CD4-positive, alpha-beta T cell treated with Interleukin-15 for 4 hours (primary cell): ENCODE measurements around the gene PRELID1.
A peak's percentile ranks its signal among the peaks of the same experiment; 100 is the strongest.
"Not testable (repeated sequence)": the region's sequence is repeated elsewhere in the genome, so short reads cannot be mapped to it uniquely, and the experiment has no call there.

Experiments
- DNase-seq: peaks from one replicate; pipeline ENCODE4 v3.0.0-alpha.2; 2020; ENCODE audit warnings: low spot score

Gene PRELID1

DNA sequence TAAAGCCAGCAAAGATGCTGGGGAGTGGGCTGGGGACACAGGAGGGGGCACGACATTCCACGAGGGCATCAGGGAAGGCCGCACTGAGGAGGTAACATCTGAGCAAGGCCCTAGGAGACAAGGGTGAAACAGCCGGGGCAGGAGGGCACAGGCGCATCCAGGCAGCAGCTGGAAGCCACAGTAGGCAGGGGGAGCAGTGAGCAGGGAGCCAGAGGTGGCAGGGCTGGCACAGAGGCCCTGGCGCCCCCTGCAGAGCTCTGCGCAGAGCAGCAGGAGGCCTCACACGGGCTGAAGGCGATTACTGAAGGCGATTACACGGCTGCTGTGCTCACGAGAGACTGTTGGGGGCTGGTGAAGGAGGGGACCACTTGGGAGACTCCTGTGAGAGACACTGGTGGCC lies 32.5 kb downstream of the PRELID1 start:
- no peak for DNase-seq

DNA sequence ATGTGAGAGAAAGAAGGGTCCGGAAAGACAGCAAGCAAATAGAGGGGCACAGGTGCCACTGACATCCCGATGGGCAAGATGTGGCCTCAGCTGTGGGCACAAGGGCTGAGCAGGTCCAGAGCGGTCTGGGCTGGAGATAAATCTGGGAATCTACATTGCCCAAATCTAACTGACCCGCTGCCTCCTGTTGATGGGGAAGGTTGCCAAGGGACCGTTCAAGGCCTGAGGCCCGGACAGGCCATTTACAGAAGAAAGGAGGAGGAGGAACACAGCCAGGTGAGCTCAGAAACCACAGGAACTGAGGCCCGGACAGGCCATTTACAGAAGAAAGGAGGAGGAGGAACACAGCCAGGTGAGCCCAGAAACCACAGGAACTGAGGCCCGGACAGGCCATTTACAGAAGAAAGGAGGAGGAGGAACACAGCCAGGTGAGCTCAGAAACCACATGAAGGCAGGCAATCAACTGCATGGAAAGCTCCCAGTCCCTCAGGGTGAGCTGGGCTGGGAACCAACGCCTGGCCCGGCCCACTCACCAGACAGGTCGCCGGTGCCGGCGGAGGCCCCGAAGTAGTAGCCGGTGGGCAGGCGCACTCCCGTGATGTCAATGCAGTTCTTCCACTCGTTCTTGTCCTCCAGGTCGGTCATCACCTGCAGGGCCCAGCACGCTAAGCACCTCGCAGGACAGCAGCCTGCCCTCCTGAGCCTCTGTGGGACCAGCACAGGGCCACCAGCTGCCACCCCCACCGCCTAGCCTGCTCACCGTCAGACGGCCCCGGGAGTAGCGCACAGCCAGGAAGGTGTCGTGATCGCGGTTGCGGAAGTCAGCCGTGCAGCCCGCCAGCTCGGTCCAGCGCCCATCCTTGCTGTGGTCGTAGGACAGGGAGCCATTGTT lies 33.2 kb downstream of the PRELID1 start:
- DNase-seq = no peak

DNA sequence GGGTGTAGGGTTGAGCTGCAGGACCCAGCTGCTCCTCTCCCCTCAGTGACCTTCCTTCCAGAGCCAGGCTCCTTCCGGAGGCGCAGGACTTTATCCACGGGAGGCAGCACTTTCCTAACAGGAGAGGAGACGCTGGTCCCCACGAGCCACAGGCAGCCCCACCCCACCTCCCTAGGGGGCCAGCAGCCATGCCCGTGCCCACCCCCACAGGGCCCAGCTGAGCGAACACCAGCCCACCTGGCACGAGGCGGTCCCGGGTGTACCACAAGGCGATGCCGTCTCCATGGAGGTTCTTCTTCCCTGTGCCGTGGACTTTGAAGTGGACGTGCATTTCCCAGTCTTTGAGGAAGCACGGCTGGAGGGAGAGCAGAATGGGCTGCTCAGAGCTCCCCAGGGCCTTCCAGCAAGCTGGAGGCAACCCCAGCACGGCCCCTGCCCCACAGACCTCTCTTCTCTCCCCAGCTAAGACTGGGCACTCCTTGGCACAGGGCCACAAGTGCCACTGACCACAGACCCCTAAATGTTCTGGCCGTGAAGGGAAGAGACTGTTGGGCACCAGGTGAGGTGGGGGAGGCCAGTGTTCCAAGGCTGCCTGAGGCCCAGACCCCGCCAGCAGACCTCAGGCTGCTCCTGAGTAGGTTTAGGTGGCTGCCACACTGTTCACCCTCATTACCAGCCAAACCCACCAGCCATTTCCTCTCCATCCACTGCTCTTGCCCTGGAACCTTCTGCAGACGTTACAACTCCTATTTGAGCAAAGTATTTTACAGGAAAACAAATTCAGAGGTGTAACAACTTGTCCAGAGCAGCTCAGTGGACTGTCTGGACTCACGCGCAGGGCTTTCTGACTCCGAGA lies 34.9 kb downstream of the PRELID1 start:
- DNase-seq = no peak

DNA sequence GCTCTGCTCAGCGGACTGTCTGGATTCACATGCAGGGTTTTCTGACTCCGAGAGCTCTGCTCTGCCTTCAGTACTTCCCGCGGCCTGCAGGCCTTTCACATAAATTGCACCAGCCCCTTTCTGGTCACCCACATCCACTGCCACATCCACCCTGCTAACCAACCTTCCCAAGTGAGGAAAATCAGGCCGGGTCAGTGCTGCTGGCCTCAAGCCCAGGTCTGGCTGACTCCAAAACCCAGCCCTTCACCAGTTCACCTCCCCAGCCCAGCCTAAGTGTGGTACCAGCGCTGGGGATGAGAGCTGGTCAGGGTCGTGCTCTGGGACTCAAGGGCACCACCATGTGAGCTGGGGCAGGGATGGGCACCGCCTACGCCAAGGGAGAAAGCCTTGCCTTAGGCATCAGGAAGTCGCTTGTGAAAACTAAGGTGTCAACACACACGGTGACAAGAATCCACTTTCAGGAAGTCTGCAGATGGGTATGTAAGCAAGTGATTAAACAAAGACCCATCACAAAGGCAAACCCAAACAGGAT lies 35.6 kb downstream of the PRELID1 start:
- no peak for DNase-seq

DNA sequence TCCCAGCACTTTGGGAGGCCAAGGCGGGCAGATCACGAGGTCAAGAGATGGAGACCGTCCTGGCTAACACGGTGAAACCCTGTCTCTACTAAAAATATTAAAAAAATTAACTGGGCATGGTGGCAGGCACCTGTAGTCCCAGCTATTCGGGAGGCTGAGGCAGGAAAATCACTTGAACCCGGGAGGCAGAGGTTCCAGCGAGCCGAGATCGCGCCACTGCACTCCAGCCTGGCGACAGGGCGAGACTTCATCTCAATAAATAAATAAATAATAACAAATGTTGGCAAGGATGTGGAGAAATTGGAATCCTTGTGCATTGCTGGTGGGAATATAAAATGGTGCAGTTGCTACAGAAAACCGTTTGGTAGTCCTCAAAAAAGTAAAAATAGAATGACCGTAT lies 39.4 kb downstream of the PRELID1 start:
- DNase-seq = not testable (repeated sequence)

DNA sequence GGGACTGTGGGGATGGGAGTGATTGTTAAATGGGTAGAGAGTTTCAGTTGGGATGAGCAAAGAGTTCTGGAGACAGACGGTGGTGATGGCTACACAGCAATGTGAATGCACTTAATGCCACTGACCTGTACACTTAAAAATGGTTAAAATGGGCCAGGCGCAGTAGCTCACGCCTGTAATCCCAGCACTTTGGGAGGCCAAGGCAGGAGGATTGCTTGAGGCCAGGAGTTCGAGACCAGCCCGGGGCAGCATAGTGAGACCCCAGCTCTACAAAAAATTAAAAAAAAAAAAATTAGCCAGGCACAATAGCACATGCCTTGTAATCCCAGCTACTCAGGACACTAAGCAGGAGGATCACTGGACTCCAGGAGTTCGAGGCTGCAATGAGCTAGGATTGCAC lies 40.2 kb downstream of the PRELID1 start:
- no peak for DNase-seq

DNA sequence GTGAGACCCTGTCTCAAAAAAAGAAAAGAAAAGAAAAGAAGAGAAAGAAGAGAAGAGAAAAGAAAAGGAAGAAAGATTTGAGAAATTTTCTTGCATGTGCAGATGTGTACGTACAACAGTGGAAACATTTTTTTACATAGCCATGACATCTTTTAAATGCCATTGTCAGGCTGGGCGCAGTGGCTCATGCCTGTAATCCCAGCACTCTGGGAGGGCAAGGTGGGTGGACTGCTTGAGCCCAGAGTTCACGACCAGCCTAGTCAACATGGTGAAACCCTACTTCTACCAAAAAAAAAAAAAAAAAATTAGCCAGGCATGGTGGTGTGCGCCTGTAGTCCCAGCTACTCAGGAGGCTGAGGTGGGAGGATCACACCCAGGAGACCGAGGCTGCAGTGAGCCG lies 41.3 kb downstream of the PRELID1 start:
- no peak for DNase-seq

DNA sequence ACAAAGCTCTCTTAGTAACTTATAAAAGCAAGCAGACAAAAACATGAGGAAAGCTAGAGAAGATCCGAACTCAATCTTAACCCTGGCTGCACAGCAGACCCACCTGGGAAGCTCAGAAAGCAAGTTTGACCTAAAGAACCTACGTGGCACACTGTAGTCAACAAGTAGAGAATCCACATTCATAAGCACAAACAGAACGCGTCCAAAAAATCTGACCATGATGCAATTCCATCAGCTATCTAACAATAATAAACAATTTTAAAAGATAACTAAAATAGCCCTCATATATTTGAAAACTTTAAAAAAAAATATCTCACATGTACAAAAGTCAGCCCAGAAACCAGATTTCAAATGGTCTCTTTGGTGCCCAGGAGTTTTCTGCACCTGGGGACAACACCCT lies 43.2 kb downstream of the PRELID1 start:
- no peak for DNase-seq

DNA sequence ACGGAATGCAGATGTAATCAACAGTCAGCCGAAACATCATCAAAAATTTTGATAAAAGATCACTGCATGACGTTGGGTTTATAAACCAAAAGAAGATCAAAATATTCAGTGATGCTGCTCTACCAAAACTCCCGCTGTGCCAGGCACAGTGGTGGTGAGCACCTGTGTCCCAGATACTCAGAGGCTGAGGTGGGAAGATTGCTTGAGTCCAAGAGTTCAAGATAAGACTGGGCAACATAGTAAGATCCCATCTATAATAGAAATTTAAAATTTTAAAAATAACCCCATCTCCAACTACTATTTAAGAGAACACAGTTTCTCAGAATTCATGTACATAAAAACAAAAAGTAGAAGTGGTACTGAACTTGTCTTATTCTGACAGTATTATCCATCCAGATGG lies 44.1 kb downstream of the PRELID1 start:
- DNase-seq = no peak

DNA sequence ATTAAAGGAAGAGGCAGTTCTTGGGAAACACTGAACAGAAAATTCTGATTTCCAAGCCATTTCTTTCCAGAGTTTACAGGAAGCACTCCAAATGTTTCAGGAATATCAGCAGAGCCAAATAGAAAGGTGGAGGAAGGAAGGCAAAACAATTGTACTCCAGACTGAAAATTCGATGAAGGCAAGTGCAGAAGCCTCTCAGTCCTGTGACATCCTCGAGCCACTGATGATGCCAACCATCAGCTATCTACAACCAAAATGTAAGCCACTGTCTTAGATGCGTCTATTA lies 45.7 kb downstream of the PRELID1 start:
- no peak for DNase-seq

DNA sequence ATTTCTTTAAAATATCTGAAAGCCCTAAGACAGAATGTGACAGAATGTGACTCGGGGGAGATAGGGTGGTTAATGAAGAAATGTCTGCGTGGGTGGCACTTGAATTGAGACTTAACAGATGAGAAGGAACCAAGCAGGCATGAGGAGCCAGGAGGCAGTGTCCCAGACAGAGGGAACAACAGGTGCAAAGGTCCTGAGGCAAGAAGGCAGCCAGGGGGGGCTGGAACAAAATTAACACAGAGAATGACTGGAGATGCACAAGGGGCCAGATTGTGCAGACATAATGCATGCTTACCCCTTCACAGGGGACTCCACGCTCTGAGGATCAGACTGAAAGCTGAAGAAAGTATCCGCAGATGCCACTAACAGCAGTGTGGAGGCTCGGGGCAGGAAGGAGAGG lies 46.2 kb downstream of the PRELID1 start:
- DNase-seq = no peak

DNA sequence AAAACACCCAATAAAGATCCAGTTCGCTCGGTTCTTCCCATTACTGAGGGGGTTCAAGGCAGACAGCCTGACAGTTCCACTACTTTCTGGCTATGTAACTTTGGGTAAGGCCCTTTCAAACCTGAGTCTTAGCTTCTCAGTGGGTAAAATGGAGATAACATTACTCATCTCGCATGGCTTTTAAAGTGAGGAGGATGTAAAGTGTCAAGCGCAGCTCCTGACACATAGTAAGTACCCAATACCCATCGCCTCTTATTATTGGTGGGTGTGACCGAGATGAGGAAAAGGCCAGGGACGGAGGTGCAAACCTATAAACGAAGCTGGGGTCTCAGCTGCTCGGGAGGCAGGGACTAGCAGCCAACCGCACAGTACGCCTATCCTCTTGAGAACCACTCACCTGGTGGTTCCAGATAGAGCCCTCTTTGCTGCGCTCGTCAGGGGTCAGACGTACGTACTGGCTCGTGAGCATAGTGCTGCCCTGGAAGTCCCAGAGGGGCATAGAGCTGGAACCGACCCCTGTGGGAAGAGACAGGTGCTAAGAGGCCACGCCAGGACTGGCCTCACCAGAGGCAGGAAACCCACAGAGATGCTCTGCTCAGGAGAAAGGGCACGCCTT lies 47.3 kb downstream of the PRELID1 start:
- DNase-seq = no peak

DNA sequence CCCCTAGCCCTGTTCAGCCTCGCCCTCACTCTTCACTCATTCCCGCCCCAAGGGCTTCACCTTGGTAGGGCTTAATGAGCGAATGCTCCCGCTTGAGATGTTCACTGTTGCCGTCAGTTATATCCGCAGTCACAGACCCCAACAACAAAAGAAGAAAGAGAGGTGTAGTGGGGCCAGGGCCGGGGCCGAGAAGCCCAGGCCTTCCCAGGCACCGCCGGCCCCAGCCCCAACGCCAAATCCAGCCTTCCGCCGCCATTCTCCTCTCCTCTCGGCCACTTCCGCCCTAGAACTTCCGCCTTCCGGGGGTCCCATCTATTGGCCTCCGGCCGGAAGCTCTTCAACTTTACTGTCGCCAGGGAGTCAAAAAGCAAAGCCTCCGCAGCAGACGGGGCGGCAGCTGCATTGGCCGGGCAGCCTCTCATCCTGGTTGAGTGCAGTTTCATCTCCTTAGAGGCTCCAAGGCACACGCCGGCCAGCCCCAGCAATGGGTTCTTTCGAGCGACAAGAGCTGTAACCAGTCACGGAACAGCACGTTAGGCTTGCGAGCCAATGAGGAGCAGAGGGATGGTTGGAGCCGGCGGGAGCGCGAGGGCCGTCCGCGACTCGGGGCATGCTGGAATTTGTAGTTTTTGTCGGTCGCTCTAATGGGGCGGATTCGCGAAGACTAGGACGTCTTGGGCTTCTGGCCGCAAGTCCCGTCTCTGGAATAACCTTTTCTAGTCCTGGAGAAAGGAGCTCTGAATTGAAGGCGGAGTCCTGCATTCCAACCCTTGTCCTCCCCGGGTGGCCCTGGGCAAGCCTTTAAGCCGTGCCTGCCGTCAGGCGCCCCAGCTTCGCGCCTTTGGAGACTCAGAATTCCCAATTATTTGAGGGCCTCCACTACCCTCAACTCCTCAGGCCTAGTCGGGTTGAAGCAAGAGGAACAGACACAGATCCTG lies 48.1 kb downstream of the PRELID1 start, which contains the start of gene LMAN2:
LMAN2 (minus strand) TSS at position 277 of the 938 bp plus-strand sequence; CDS start at position 256, 21 bp downstream.
- DNase-seq = peak; percentile 94

DNA sequence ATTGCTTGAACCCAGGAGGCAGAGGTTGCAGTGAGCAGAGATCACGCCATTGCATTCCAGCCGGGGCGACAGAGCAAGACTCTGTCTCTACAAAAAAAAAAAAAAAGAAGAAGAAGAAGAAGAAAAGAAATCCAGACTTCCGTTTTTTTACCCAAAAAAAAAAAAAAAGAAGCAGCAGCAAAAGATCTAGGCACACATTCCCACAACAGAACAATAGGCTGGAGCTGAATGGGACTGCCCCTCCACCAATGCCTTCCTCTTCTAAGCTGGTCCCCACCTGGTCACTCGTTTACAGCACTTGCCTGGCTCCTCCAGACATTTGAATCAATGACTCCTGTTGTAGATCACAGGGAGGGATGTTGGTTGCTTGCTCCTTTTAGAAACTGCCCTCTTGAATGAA lies 49.5 kb downstream of the PRELID1 start:
- DNase-seq = no peak

DNA sequence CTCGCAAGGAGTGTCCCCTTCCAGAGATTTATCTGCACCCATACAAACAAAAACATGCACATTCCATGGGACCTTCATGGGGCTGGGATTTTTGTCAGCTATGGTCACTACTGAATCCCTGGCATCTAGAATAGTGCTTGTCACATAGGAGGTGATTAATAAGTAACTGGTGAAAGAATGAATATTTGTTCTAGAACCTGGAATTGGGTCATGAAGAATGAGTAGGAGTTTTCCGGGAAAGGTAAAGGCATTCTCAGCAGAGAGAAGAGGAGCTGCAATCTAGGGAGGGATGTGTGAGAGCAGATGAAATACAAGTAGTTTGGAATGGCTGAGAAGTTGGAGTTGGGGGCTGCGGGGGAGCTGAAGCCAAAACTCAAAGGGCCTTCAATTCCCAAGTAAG lies 50.7 kb downstream of the PRELID1 start:
- no peak for DNase-seq

DNA sequence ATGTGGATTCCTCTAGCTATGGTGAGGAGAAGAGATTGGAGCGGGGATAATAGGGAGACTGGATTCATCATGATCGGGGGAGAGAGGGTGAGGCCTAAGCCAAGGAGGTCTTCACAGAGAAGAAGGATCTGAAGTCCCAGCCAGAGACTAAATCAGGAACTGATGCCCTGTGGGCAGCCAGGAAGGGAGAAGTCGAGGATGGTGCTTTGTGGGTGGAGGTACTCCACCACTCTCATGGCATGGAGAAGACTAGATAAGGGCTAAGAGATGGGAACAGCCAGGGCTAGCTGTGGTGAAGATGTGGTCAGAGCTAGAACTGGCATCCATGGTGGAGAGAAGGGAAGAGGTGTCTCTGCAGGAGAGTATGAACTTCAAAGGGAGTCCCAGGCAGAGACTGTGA lies 51.1 kb downstream of the PRELID1 start:
- no peak for DNase-seq

DNA sequence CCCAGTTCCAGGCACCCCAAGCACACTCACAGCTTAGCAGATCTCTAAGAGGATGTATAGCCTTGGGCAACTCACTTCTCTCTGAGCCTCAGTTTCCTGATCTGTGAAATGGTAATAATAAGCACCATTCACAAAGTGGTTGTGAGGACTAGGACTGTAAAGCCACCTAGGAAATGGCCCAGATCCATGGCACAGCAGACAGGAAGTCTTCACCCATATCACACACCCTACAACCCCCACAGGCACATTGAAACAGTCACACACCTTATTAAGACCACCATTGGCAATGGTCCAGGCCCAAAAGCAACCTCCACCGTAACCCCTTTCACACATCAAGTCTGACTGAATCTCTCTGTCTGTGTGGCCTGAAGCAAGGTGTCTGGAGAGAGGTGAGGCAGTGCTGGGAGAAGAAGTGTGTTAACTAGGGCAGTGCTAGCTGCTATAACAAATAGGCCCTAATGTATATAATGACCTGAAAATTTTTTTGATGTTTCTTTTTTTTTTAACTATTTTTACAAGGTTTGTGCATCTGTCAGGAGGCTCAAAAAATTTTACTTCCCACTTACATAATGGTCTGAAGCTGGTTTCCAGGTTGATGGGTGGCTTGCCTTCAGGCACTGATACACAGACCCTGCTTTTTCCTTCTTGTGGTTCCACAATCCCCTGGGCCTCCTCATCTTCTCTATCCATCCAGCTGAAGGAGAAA lies 51.7 kb downstream of the PRELID1 start:
- DNase-seq = no peak

DNA sequence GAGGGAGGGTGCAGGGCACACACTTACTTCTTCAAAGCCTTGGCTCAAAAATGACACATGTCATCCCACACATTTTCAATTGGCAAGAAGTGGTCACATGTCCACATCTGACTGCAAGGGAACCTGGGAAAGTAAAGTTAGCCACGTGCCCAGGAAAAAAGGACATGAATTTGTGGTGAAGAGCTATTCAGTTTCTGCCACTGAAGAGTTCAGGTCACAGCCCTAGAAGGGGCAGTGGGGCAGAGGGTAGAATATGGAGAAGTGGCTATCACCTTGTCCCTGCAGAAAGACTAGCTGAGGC lies 52.2 kb downstream of the PRELID1 start:
- DNase-seq = no peak
